ENCODE data around the gene UNC5B.
"Not testable (repeated sequence)": the region's sequence is repeated elsewhere in the genome, so short reads cannot be mapped to it uniquely, and the experiment has no call there.

- not testable (repeated sequence) for TF ChIP-seq CTCF (conservative IDR thresholded peaks at IDR 0.05; ENCODE audit: low read depth, low read length); EZH2 (IDR thresholded peaks at IDR 0.05; ENCODE audit: borderline replicate concordance, low read depth, low read length, poor library complexity, severe bottlenecking)
Observed at GRCh38 chr10:71219236-71219917, 7.0 kb downstream of the UNC5B start.

Measured in A673 (cell line).